ENCODE results near the gene EAF2.
A peak's percentile ranks its signal among the peaks of the same experiment; 100 is the strongest.
"Not testable (repeated sequence)": the region's sequence is repeated elsewhere in the genome, so short reads cannot be mapped to it uniquely, and the experiment has no call there.

The EAF2 gene

GRCh38 chr3:121834671-121835464 lies at the start of gene EAF2, which contains the start of gene IQCB1:
Gene EAF2 (plus strand): TSS chr3:121835209. CDS start chr3:121835286, 77 bp downstream.
Gene IQCB1 (minus strand): TSS chr3:121835060. CDS start chr3:121828960, 6,100 bp downstream.
- peak; percentile 100 for DNase-seq (ENCODE audit: low spot score)

DNA sequence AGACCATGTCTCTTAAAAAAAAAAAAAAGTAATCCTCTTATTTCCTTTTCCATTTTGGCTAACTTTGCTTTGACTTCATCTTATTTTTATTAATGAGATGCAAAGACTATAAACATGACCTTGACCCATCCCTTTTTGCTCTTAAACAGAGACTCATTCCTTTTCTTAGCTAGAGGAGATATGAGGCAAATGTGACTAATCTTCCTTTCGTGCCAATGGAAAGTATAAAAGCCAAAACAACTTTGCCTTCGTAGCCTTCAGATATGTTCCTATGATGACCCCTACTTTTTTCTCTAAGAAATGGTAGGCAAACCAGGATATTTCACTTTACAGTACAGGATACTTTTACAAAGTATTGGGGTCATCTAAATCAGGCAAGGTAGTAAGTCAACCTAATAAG lies 48.5 kb upstream of the EAF2 start:
- DNase-seq (ENCODE audit: low spot score) = peak; percentile 43

DNA sequence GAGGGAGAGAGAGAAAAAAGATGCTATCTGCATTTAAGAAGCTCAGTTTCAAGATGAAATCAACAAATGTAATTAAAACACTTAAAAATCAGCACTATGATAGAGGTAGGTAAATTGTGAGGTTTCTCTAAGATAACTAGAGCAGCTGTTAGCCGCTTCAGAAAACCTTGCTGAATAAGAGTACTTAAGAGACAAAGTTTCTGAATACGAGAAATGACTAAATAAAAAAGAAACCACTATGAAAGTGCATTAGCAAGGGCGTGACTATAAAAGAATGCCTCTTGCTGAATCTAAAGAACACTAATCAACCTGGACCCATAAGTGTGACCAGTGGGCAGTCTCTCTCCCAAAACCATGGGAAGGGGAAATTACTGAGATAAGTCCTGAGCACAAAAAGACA lies 41.9 kb upstream of the EAF2 start:
- no peak for DNase-seq (ENCODE audit: low spot score)

DNA sequence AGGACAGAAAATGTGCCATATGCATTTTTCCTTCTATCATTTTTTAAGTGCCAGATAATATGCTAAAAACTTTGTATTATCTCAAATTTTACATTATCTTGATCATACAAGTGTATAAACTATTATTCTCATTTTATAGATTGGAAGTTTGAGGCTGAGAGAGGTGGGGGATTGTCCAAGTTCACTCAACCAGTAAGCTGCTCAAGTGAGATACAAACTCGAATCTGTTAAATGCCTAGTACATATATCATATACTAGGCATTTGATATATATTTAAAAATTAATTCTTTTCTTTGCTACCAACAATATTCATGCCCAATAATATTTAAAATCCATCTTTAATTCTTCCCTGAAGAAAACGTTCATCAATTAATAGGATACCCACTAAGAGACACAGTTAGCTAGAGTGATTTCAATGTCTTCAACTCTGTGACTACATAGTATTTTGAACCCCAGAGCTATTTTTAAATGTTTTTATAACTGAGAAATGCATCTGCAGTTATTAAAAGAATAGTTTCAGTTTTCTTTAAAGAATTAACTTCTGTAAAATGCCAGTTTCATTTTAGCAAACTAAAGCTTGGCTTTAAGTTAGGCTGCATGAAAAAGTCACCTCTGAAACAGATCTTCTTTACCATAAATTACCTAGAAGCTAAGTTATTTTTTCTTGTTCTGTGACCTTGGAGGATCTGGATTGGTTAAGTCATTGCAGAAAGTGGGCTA lies 40.6 kb upstream of the EAF2 start:
- no peak for DNase-seq (ENCODE audit: low spot score)

- no peak for DNase-seq (ENCODE audit: low spot score)
Measured at GRCh38 chr3:121796970-121797369, 38.0 kb upstream of the EAF2 start.

GRCh38 chr3:121800906-121801305 lies 34.1 kb upstream of the EAF2 start:
- no peak for DNase-seq (ENCODE audit: low spot score)

- no peak for DNase-seq (ENCODE audit: low spot score)
Measured at GRCh38 chr3:121803771-121804320, 31.2 kb upstream of the EAF2 start.

GRCh38 chr3:121809249-121809648 lies 25.8 kb upstream of the EAF2 start:
- DNase-seq (ENCODE audit: low spot score) = no peak

- no peak for DNase-seq (ENCODE audit: low spot score)
Measured at GRCh38 chr3:121817753-121818152, 17.3 kb upstream of the EAF2 start.

DNA sequence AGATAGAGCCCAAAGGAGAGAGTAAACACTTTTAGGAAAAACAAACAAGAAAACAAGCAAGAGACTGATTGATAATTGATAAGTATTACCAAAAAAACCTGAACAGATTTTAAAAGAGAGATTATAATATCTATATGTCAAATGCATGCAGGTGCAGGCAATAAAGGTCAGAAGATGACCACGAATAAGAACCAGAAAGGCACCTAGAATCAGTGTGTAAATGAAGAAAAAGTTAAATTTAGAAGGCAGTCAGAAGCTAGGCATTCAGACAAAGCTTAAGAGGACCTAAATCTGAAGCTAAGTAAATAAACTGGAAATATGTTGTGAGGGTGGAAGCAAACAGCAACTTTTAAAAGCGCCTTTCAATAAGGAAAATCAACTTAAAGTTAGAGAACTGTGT lies 16.4 kb upstream of the EAF2 start:
- DNase-seq (ENCODE audit: low spot score) = no peak

DNA sequence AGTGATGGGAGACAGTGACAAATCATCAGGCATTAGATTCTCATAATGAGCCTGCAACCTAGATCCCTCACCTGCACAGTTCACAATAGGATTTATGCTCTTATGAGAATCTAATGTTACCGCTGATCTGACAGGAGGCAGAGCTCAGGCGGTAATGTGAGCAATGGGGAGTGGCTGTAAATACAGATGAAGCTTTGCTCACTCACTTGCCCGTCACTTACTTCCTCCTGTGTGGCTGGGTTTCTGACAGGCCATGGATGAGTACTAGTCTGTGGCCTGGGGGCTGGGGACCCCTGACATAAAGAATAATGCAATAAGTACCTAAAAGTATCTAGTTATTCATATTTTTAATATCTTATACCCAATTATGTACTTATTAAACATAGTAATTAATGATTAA lies 15.8 kb upstream of the EAF2 start:
- DNase-seq (ENCODE audit: low spot score) = no peak

GRCh38 chr3:121821421-121822199 lies 13.4 kb upstream of the EAF2 start:
- no peak for DNase-seq (ENCODE audit: low spot score)

DNA sequence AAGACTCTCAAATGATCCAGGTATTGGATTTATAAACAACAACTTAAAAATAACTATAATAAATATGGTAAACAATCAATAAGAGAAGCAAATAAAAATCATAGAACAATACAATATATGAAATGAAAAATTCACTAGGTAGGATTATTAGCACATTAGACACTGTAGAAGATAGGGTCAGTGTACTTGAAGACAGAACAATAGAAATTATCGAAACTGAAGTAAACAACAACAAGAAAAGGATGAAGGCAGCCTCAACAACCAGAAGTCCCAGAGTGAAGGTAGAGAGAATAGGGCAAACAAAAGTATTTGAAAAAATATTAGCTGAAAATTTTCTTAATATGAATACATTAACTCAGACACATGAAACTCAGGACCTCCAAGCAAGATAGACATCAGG lies 12.0 kb upstream of the EAF2 start:
- no peak for DNase-seq (ENCODE audit: low spot score)

GRCh38 chr3:121834157-121834670 lies 795 bp upstream of the EAF2 start:
- peak; percentile 43 for DNase-seq (ENCODE audit: low spot score)

DNA sequence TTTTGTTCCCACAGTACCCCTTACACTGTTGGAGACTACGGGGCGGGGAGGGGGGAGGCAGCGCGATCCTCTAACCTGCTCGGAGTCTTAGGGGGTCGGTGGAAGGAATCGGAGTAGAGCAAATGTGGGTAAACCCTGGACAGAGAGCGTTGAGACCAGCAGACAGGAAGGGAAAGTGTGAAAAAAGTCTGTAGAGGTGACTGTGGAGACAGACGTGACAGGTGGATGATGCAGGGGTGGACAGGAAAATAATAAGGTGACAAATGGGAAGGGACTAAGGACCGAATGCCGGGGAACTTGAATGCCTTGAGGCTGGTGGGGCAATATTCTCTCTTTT lies 424 bp downstream of the EAF2 start:
- DNase-seq (ENCODE audit: low spot score) = no peak

DNA sequence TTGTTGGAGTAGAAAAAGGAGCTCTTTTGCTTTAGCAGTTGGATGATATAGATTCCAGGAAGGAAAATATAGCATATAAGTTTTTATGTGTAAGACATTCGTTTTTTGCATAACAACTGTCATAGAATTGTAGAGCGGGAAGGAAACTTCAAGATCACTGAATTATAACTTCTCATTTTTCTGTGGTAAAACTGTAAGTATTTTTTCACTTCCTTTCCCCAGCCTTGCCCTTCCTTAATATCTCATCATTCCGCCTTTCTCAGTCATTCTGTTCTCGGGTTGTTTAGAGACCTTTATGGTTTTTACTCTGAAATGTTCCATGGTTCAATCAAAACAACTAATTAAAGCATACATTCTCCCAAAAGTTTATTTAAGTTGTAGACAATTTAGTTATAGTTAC lies 1.1 kb downstream of the EAF2 start:
- DNase-seq (ENCODE audit: low spot score) = no peak

GRCh38 chr3:121836481-121836880 lies 1.5 kb downstream of the EAF2 start:
- no peak for DNase-seq (ENCODE audit: low spot score)

GRCh38 chr3:121839962-121840361 lies 5.0 kb downstream of the EAF2 start:
- DNase-seq (ENCODE audit: low spot score) = no peak

DNA sequence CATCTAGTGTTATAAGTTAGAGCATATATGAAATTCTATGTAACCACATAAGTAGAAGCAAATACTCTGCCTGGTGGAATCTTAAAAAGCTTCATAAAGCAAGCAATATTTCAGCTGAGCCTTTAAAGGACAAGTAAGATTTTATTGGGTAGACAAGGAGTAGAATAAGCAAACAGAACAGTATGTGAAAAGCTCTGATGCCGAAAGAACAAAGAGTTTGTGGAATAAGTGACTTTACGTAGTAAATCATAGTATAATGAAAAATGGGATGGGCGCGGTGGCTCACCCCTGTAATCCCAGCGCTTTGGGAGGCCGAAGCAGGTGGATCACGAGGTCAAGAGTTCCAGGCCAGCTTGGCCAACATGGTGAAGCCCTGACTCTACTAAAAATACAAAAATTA lies 9.9 kb downstream of the EAF2 start:
- no peak for DNase-seq (ENCODE audit: low spot score)

GRCh38 chr3:121852256-121852655 lies 17.2 kb downstream of the EAF2 start:
- DNase-seq (ENCODE audit: low spot score) = no peak

GRCh38 chr3:121855555-121855954 lies 20.5 kb downstream of the EAF2 start:
- no peak for DNase-seq (ENCODE audit: low spot score)

DNA sequence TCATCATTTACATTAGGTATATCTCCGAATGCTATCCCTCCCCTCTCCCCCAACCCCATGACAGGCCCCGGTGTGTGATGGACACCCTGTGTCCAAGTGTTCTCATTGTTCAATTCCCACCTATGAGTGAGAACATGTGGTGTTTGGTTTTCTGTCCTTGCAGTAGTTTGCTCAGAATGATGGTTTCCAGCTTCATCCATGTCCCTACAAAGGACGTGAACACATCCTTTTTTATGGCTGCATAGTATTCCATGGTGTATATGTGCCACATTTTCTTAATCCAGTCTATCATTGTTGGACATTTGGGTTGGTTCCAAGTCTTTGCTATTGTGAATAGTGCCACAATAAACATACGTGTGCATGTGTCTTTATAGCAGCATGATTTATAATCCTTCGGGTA lies 22.8 kb downstream of the EAF2 start:
- DNase-seq (ENCODE audit: low spot score) = not testable (repeated sequence)

All from AG20443 (cell line).